OCI-LY7 (cell line): ENCODE data around the gene GRM5.

Experiments
- EZH2phosphoT487 ChIP-seq: fragments of 200-600 bp; sonication (generic); IDR thresholded peaks from 2 replicates; pipeline ENCODE4 v1.6.1; 2018; ENCODE audit warnings: low read depth, borderline replicate concordance, mild to moderate bottlenecking, mixed run types, antibody characterized with exemption, low read length, moderate library complexity, mixed read lengths
- TF ChIP-seq, protein P1 (sequence below): fragments of 200-600 bp; sonication (generic); conservative IDR thresholded peaks from 2 replicates; pipeline ENCODE4 v1.5.1; 2014; ENCODE audit warnings: mild to moderate bottlenecking, antibody characterized with exemption, low read length, moderate library complexity, mixed read lengths

DNA sequence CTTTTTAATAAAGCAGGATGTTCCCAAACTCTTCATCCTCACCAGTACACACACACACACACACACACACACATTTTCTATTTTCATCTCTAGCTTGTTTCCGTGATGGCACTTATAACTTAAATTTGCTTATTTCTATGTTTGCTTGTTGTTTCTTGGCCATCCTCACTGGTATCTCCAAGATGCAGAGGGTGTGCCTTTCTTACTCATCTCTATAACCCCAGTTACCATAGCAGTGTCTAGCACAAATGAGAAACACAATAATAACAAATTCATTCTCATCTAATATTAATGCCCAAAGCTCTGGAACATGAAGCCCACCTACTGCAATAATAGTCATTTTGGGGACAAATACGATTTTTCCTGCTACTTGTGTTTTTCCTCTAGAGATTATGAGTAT, 156.3 kb downstream of the GRM5 start:
- TF ChIP-seq, protein P1, sequence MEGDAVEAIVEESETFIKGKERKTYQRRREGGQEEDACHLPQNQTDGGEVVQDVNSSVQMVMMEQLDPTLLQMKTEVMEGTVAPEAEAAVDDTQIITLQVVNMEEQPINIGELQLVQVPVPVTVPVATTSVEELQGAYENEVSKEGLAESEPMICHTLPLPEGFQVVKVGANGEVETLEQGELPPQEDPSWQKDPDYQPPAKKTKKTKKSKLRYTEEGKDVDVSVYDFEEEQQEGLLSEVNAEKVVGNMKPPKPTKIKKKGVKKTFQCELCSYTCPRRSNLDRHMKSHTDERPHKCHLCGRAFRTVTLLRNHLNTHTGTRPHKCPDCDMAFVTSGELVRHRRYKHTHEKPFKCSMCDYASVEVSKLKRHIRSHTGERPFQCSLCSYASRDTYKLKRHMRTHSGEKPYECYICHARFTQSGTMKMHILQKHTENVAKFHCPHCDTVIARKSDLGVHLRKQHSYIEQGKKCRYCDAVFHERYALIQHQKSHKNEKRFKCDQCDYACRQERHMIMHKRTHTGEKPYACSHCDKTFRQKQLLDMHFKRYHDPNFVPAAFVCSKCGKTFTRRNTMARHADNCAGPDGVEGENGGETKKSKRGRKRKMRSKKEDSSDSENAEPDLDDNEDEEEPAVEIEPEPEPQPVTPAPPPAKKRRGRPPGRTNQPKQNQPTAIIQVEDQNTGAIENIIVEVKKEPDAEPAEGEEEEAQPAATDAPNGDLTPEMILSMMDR = no peak
- no peak for TF ChIP-seq EZH2phosphoT487
